ENCODE results near the gene ALDH1L1. TPM values are rescaled to one million over a fixed set of nuclear protein-coding genes. Genes with fewer than 3 reads are reported as not detected.

Gene ALDH1L1
- total RNA-seq, 4 donors from 2014 or later = 5.9 to 32.2 (median 16.1) TPM

DNA sequence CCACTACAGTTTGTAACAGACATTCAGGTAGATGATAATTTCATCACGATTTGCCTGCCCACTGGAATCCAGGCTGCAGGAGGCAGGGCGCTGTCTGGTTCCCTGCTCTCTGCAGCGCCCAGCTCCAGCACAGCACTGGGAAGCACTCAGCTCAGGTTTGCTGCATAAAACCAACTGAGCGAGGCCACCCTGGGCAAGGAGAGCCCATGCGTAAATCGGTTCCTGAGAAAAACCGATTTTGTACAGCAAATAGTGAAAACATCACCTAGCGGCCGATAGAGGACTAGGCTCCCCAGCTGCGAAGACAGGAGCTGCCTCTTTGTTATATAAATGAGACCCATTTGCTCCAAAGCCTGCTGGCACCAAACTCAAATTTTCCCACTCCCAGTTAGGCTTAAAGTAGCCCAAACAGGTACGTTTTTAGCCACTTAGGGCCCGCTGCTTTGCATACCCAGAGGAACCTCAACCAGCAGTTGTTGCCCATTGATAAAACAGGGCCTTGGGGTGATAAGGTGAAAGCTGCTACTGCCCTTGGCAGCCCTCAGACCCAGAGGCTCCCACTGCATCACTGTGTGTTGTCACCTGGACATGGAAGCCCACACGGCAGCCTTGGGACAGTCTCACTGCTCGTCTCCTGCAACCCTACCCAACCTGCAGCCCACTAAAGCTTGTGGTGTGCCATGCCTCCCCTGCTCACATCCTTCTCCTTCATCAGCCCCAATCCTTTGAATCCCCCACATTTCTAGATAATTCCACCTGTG, 47.5 kb downstream of the ALDH1L1 start:
- Histone ChIP-seq H3K4me3 (no peak overlapping the region), H3K27ac (no peak overlapping the region), H3K27me3 (no peaks in the 10 kb centered on the region), H3K4me1 (peaks cover 0 to 2% (median 0%) of the 10 kb centered on the region in 4 donors), H3K9me3 (no peaks in the 10 kb centered on the region), H3K36me3 (no peaks in the 10 kb centered on the region)
- TF ChIP-seq EP300 (IDR thresholded peaks at IDR 0.05; ENCODE audit: low read depth) (no peak), POLR2AphosphoS5 (IDR thresholded peaks at IDR 0.05) (no peak), POLR2A (IDR thresholded peaks at IDR 0.05) (no peak)
- TF ChIP-seq, protein P1, sequence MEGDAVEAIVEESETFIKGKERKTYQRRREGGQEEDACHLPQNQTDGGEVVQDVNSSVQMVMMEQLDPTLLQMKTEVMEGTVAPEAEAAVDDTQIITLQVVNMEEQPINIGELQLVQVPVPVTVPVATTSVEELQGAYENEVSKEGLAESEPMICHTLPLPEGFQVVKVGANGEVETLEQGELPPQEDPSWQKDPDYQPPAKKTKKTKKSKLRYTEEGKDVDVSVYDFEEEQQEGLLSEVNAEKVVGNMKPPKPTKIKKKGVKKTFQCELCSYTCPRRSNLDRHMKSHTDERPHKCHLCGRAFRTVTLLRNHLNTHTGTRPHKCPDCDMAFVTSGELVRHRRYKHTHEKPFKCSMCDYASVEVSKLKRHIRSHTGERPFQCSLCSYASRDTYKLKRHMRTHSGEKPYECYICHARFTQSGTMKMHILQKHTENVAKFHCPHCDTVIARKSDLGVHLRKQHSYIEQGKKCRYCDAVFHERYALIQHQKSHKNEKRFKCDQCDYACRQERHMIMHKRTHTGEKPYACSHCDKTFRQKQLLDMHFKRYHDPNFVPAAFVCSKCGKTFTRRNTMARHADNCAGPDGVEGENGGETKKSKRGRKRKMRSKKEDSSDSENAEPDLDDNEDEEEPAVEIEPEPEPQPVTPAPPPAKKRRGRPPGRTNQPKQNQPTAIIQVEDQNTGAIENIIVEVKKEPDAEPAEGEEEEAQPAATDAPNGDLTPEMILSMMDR (IDR thresholded peaks at IDR 0.05) = no peak
- intact Hi-C loops (cut with DNase I; ENCODE audit: low total_unique reads) = loop anchor here (5.0 kb wide), 1 partner anchor 74 kb away; no protein-coding TSS in a partner anchor
- WGBS, 2 donors (ENCODE audit: low coverage in 1 of 2) = 66 to 85% methylated on average over 7 to 14 of the region's 14 CpGs
- in situ Hi-C loops (cut with MboI; ENCODE audit: low pct_ligation_motif_present in 1 of 4, low pct_unique_long_range_greater_than_20kb in 1 of 4, low sequenced_read_pairs in 3 of 4) = loop anchor here in 3 of 4 donors (5.0 to 25.0 kb wide), 3 partner anchors 254 to 262 kb away; partner anchors contain the start of gene CFAP100 (in 3 of the 3)
- DNase-seq = peak; percentile 2

- H3K4me3 ChIP-seq = no peak overlapping the region
- peak; percentile 4 for DNase-seq
- peaks cover 0 to 2% (median 0%) of the 10 kb centered on the region in 4 donors for H3K4me1 ChIP-seq
- in situ Hi-C loops (cut with MboI; ENCODE audit: low pct_ligation_motif_present in 1 of 4, low pct_unique_long_range_greater_than_20kb in 1 of 4, low sequenced_read_pairs in 3 of 4) (loop anchor here in 3 of 4 donors (5.0 to 25.0 kb wide), 3 partner anchors 255 to 263 kb away; partner anchors contain the start of gene CFAP100 (in 3 of the 3)), intact Hi-C loops (cut with DNase I; ENCODE audit: low total_unique reads) (loop anchor here (5.0 kb wide), 1 partner anchor 75 kb away; no protein-coding TSS in a partner anchor)
- WGBS, 2 donors (ENCODE audit: low coverage in 1 of 2) = 68 to 79% methylated on average over 9 to 16 of the region's 16 CpGs
- TF ChIP-seq, protein P1 (IDR thresholded peaks at IDR 0.05) = no peak
- no peak for TF ChIP-seq POLR2AphosphoS5 (IDR thresholded peaks at IDR 0.05)
- TF ChIP-seq EP300 (IDR thresholded peaks at IDR 0.05; ENCODE audit: low read depth) = no peak
- no peak for TF ChIP-seq POLR2A (IDR thresholded peaks at IDR 0.05)
- no peaks in the 10 kb centered on the region for H3K9me3 ChIP-seq
- H3K36me3 ChIP-seq = no peaks in the 10 kb centered on the region
- H3K27me3 ChIP-seq = no peaks in the 10 kb centered on the region
- H3K27ac ChIP-seq = no peak overlapping the region
These were observed 48.3 kb downstream of the ALDH1L1 start for GRCh38 chr3:126131881-126132750.

DNA sequence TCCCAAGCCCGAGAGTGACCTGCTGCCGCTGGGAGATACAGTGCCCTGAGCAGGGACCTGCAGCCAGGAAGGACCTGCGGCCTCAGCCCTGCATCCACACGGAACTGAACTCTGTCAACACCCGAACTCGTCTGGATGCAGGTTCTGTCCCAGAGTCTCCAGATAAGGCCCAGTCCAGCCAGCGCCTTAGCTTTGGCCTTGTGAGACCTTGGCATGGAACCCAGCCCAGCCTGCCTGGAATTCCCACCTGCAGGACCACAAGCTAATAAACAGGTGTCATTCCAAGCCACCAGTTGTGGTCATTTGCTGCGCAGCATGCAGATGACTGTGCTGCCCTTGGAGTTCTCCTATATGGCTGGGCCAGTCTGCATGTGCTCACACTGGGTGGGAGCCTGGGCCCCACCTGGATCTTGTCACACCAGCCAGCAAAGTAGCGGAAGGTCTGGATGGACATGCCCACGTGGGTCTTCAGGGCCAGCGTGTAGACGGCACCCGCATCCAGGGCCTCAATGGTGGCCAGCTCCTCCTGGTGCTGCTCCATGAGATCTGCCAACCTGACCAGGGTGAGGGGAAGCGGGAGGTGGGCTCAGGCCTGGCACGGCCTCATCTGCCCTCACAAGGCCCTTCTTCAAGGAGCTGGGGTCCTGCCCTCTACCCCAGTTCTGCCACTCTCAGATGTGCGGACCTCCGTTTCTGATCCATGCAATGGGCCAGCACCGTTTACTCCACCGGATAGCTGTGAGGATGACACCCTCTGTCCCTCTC, 49.2 kb downstream of the ALDH1L1 start:
- no peak for TF ChIP-seq POLR2AphosphoS5 (IDR thresholded peaks at IDR 0.05)
- TF ChIP-seq, protein P1 (IDR thresholded peaks at IDR 0.05) = no peak
- TF ChIP-seq POLR2A (IDR thresholded peaks at IDR 0.05) = no peak
- no peak for TF ChIP-seq EP300 (IDR thresholded peaks at IDR 0.05; ENCODE audit: low read depth)
- Histone ChIP-seq H3K4me3 (no peak overlapping the region), H3K27ac (no peak overlapping the region), H3K27me3 (no peaks in the 10 kb centered on the region), H3K9me3 (no peaks in the 10 kb centered on the region), H3K4me1 (peaks cover 0 to 2% (median 0%) of the 10 kb centered on the region in 4 donors), H3K36me3 (no peaks in the 10 kb centered on the region)
- in situ Hi-C loops (cut with MboI; ENCODE audit: low pct_ligation_motif_present in 1 of 4, low pct_unique_long_range_greater_than_20kb in 1 of 4, low sequenced_read_pairs in 3 of 4) (loop anchor here in 3 of 4 donors (5.0 to 25.0 kb wide), 3 partner anchors 256 to 264 kb away; partner anchors contain the start of gene CFAP100 (in 3 of the 3)), intact Hi-C loops (cut with DNase I; ENCODE audit: low total_unique reads) (loop anchor here (5.0 kb wide), 1 partner anchor 76 kb away; no protein-coding TSS in a partner anchor)
- 76 to 88% methylated on average over 4 to 16 of the region's 19 CpGs for WGBS, 2 donors (ENCODE audit: low coverage in 1 of 2)
- DNase-seq = peak; percentile 5

Data from transverse colon (tissue), 4 donors.